ENCODE data around the gene NFATC2IP. TPM values are rescaled to one million over a fixed set of nuclear protein-coding genes. Genes with fewer than 3 reads are reported as not detected.

The NFATC2IP gene
- total and polyA plus RNA-seq, 2 of the 4 experiments (the other 2 are of a cell fraction) = 10.0 to 29.1 TPM

- no peak; the same call in 1 of the 2 replicates for TF ChIP-seq CTCF (conservative IDR thresholded peaks at IDR 0.05; ENCODE audit: low read depth, low read length)
- TF ChIP-seq, protein P1, sequence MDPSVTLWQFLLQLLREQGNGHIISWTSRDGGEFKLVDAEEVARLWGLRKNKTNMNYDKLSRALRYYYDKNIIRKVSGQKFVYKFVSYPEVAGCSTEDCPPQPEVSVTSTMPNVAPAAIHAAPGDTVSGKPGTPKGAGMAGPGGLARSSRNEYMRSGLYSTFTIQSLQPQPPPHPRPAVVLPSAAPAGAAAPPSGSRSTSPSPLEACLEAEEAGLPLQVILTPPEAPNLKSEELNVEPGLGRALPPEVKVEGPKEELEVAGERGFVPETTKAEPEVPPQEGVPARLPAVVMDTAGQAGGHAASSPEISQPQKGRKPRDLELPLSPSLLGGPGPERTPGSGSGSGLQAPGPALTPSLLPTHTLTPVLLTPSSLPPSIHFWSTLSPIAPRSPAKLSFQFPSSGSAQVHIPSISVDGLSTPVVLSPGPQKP (IDR thresholded peaks at IDR 0.05; ENCODE audit: borderline replicate concordance, low read depth, low read length) = no peak
Observed at GRCh38 chr16:28975158-28975599, 24.4 kb downstream of the NFATC2IP start (continued).
